Gastroesophageal sphincter (tissue), 4 donors: ENCODE data around the gene GAPVD1. TPM values are rescaled to one million over a fixed set of nuclear protein-coding genes. Genes with fewer than 3 reads are reported as not detected.

Experiments used
- ATAC-seq: fragments of 150-250 bp; one replicate; pipeline ENCODE4 v1.9.1; 2016; ENCODE audit warnings: mild to moderate bottlenecking, moderate library complexity
- H3K27ac ChIP-seq, 4 donors: fragments of 200-600 bp; sonication (generic) in 3 of 4; 1 replicate in 3 of 4; 2 replicates in 1 of 4; pipeline ENCODE4 v1.5.1; 2016 to 2019
- H3K27me3 ChIP-seq: fragments of 200-600 bp; sonication (generic); one replicate; pipeline ENCODE4 v1.5.1; 2019
- H3K36me3 ChIP-seq, 2 donors: fragments of 200-600 bp; sonication (generic); one replicate each; pipeline ENCODE4 v1.5.1; 2019; ENCODE audit warnings: control low read depth in 1 of 2
- H3K4me1 ChIP-seq, 3 donors: fragments of 200-600 bp; sonication (generic); 1 replicate in 2 of 3; 2 replicates in 1 of 3; pipeline ENCODE4 v1.5.1; 2016 to 2019; ENCODE audit warnings: control low read depth in 2 of 3
- H3K4me3 ChIP-seq, 2 donors: fragments of 200-600 bp; sonication (generic); one replicate each; pipeline ENCODE4 v1.5.1; 2019; ENCODE audit warnings: mild to moderate bottlenecking in 1 of 2, moderate library complexity in 1 of 2
- H3K9me3 ChIP-seq, 3 donors: fragments of 200-600 bp; sonication (generic); one replicate each; pipeline ENCODE4 v1.5.1; 2017 to 2019; ENCODE audit warnings: control low read depth in 2 of 3
- CTCF ChIP-seq, 4 experiments: fragments of 200-600 bp in 2 of 4; fragments of 450-650 bp in 2 of 4; sonication (generic) in 1 of 4; IDR thresholded peaks; one replicate each; pipeline ENCODE4 v1.5.1; 2017 to 2019; ENCODE audit warnings: antibody characterized with exemption in 4 of 4, mild to moderate bottlenecking in 2 of 4, moderate library complexity in 2 of 4
- EP300 ChIP-seq: sonication (generic); formaldehyde crosslinking; IDR thresholded peaks from one replicate; pipeline ENCODE4 v1.6.1; 2017; ENCODE audit warnings: antibody characterized with exemption, mild to moderate bottlenecking
- POLR2A ChIP-seq, 2 donors: fragments of 450-650 bp; IDR thresholded peaks; one replicate each; pipeline ENCODE4 v1.6.1; 2017; ENCODE audit warnings: antibody characterized with exemption in 2 of 2, mild to moderate bottlenecking in 2 of 2, moderate library complexity in 1 of 2
- POLR2AphosphoS5 ChIP-seq: sonication (generic); formaldehyde crosslinking; IDR thresholded peaks from one replicate; pipeline ENCODE4 v1.6.1; 2017; ENCODE audit warnings: antibody characterized with exemption
- WGBS, 2 donors: methylation state at CpG; one replicate each; pipeline ENCODE4 v1.1.5; 2018; ENCODE audit warnings: low coverage in 1 of 2; 5-methylcytosine and 5-hydroxymethylcytosine counted together
- total RNA-seq, 4 donors: library from RNA; depleted of rRNA; stranded (reverse); fragments of >200 nt; gene quantifications; one replicate each; pipeline ENCODE4 v1.1.0, GENCODE V29; 2016

The GAPVD1 gene
- total RNA-seq, 4 donors from 2014 or later, result 41.2 to 61.4 (median 48.6) TPM

- Histone ChIP-seq H3K36me3 (peaks cover 0 to 10% of the 10 kb centered on the region in 2 donors), H3K27me3 (no peaks in the 10 kb centered on the region), H3K27ac (no peak overlapping the region), H3K4me1 (peaks cover 0 to 23% (median 9%) of the 10 kb centered on the region in 3 donors), H3K4me3 (no peak overlapping the region), H3K9me3 (no peaks in the 10 kb centered on the region)
- no peak for ATAC-seq
- no peak for TF ChIP-seq POLR2AphosphoS5
- TF ChIP-seq POLR2A (IDR thresholded peaks at IDR 0.05), result no peak
- TF ChIP-seq CTCF (IDR thresholded peaks at IDR 0.05), result no peak
- no peak for TF ChIP-seq EP300
- 72 to 89% methylated on average over 4 to 15 of the region's 15 CpGs for WGBS, 2 donors
Measured at GRCh38 chr9:125243792-125244260, 17.8 kb upstream of the GAPVD1 start.

- Histone ChIP-seq H3K27ac (no peak overlapping the region), H3K4me3 (no peak overlapping the region), H3K4me1 (peaks cover 0 to 7% (median 0%) of the 10 kb centered on the region in 3 donors), H3K27me3 (no peaks in the 10 kb centered on the region), H3K36me3 (no peaks in the 10 kb centered on the region), H3K9me3 (no peaks in the 10 kb centered on the region)
- TF ChIP-seq EP300 (no peak), POLR2AphosphoS5 (no peak), CTCF (IDR thresholded peaks at IDR 0.05) (no peak), POLR2A (IDR thresholded peaks at IDR 0.05) (no peak)
- ATAC-seq, result no peak
- 67 to 90% methylated on average over 6 of the region's 6 CpGs for WGBS, 2 donors
Measured at GRCh38 chr9:125246261-125246667, 15.4 kb upstream of the GAPVD1 start.

- Histone ChIP-seq H3K27ac (no peak overlapping the region), H3K36me3 (no peaks in the 10 kb centered on the region), H3K9me3 (no peaks in the 10 kb centered on the region), H3K4me3 (no peak overlapping the region), H3K27me3 (peaks cover 15% of the 10 kb centered on the region), H3K4me1 (no peaks in the 10 kb centered on the region)
- no peak for TF ChIP-seq POLR2AphosphoS5
- TF ChIP-seq EP300, result no peak
- no peak for TF ChIP-seq POLR2A (IDR thresholded peaks at IDR 0.05)
- TF ChIP-seq CTCF (IDR thresholded peaks at IDR 0.05), result no peak
- no peak for ATAC-seq
Measured at GRCh38 chr9:125254231-125254630, 7.4 kb upstream of the GAPVD1 start.

- Histone ChIP-seq H3K36me3 (no peaks in the 10 kb centered on the region), H3K27ac (no peak overlapping the region), H3K4me1 (no peaks in the 10 kb centered on the region), H3K4me3 (no peak overlapping the region), H3K9me3 (no peaks in the 10 kb centered on the region), H3K27me3 (peaks cover 15% of the 10 kb centered on the region)
- WGBS, 2 donors, result 0 to 11% methylated on average over 2 of the region's 2 CpGs
- TF ChIP-seq CTCF (IDR thresholded peaks at IDR 0.05) (peak in 2 of 4 experiments; percentile 10 to 14), POLR2A (IDR thresholded peaks at IDR 0.05) (no peak)
- no peak for ATAC-seq
Measured at GRCh38 chr9:125255781-125256391, 5.7 kb upstream of the GAPVD1 start.

- H3K4me1 ChIP-seq, result peaks cover 0 to 12% (median 5%) of the 10 kb centered on the region in 3 donors
- no peaks in the 10 kb centered on the region for H3K9me3 ChIP-seq
- 66 to 77% methylated on average over 5 to 6 of the region's 6 CpGs for WGBS, 2 donors
- no peak overlapping the region for H3K27ac ChIP-seq
- H3K36me3 ChIP-seq, result no peaks in the 10 kb centered on the region
- TF ChIP-seq EP300, result no peak
- no peak for TF ChIP-seq POLR2AphosphoS5
- TF ChIP-seq POLR2A (IDR thresholded peaks at IDR 0.05), result no peak
- TF ChIP-seq CTCF (IDR thresholded peaks at IDR 0.05), result no peak
- peaks cover 15% of the 10 kb centered on the region for H3K27me3 ChIP-seq
- no peak overlapping the region for H3K4me3 ChIP-seq
- ATAC-seq, result no peak
Measured at GRCh38 chr9:125258160-125258785, 3.4 kb upstream of the GAPVD1 start.
